GM12878 (cell line): ENCODE measurements around the gene GSTM2. TPM values are rescaled to one million over a fixed set of nuclear protein-coding genes. Genes with fewer than 3 reads are reported as not detected.
A peak's percentile ranks its signal among the peaks of the same experiment; 100 is the strongest.

ENCODE experiments used
- ATAC-seq: fragments of 200-7000 bp; cut with Tn5 transposase; 3 replicates; pipeline ENCODE4 v1.9.1; 2020; ENCODE audit warnings: mild to moderate bottlenecking, moderate library complexity
- BruUV-seq: library from RNA; stranded (reverse); fragments of 400-500 nt; replicated peaks from 2 replicates; lab custom pipeline; 2021; lab: Mats Ljungman, UMichigan
- CTCF ChIA-PET: fragments of 300-600 bp; sonication (Branson Sonifier 250); formaldehyde crosslinking; extraction: SDS; loops from one replicate; lab custom pipeline; 2021; ENCODE audit warnings: inconsistent platforms; lab: Yijun Ruan, JAX
- POLR2A ChIA-PET: fragments of 350-600 bp; formaldehyde crosslinking; extraction: SDS; loops from one replicate; lab custom pipeline; 2021; ENCODE audit warnings: inconsistent platforms; lab: Charles Lee
- RAD21 ChIA-PET: fragments of 300-600 bp; sonication (Branson Sonifier 250); formaldehyde crosslinking; loops from one replicate; lab custom pipeline; 2023; ENCODE audit warnings: antibody characterized with exemption; ENCODE audit not compliant: unreplicated experiment; lab: Charles Lee
- SMC1A ChIA-PET: fragments of 300-600 bp; sonication (Branson Sonifier 250); formaldehyde crosslinking; loops from one replicate; lab custom pipeline; 2023; ENCODE audit not compliant: unreplicated experiment, uncharacterized antibody; lab: Charles Lee
- DNase-seq: peaks from one replicate; pipeline ENCODE4 v3.0.0-alpha.2; 2011; ENCODE audit warnings: low read depth, low spot score
- FAIRE-seq: peaks from 3 replicates; lab custom pipeline; 2011; peaks lifted over from hg19 to GRCh38; lab: Jason Lieb, UNC
- H2AFZ ChIP-seq: 2 replicates; pipeline ENCODE4 v1.6.0; 2011; ENCODE audit warnings: low read depth, low read length, control low read depth; ENCODE audit not compliant: control insufficient read depth
- H3K27ac ChIP-seq: 2 replicates; pipeline ENCODE4 v1.5.1; 2011; ENCODE audit warnings: control low read depth; ENCODE audit not compliant: control insufficient read depth, insufficient read depth
- H3K27me3 ChIP-seq, 2 experiments: replicated peaks in 1 of 2; 2 replicates each; pipeline versions ENCODE4 v1.6.0 to v1.6.1; 2011; ENCODE audit warnings: low read length in 1 of 2; ENCODE audit not compliant: control insufficient read depth in 2 of 2, insufficient read depth in 2 of 2
- H3K36me3 ChIP-seq, 2 experiments: 2 replicates each; pipeline ENCODE4 v1.5.1; 2011; ENCODE audit warnings: low read length in 1 of 2; ENCODE audit not compliant: control insufficient read depth in 2 of 2, insufficient read depth in 2 of 2
- H3K4me1 ChIP-seq: 2 replicates; pipeline ENCODE4 v1.6.1; 2011; ENCODE audit warnings: mild to moderate bottlenecking, low read length, moderate library complexity, mixed read lengths; ENCODE audit not compliant: control insufficient read depth, insufficient read depth
- H3K4me2 ChIP-seq: 2 replicates; pipeline ENCODE4 v1.6.0; 2011; ENCODE audit warnings: control low read depth; ENCODE audit not compliant: control insufficient read depth, insufficient read depth
- H3K4me3 ChIP-seq: fragments of 200-600 bp; sonication (generic); 2 replicates; pipeline ENCODE4 v1.5.1; 2016
- H3K79me2 ChIP-seq: 2 replicates; pipeline ENCODE4 v1.6.0; 2011; ENCODE audit warnings: low read length; ENCODE audit not compliant: control insufficient read depth, insufficient read depth
- H3K9ac ChIP-seq: 2 replicates; pipeline ENCODE4 v1.8.0; 2011; ENCODE audit warnings: low read length, control low read depth, mixed read lengths; ENCODE audit not compliant: control insufficient read depth, insufficient read depth
- H3K9me3 ChIP-seq: replicated peaks from 3 replicates; pipeline ENCODE4 v1.5.1; 2011; ENCODE audit warnings: mild to moderate bottlenecking, low read length; ENCODE audit not compliant: control insufficient read depth, insufficient read depth
- H4K20me1 ChIP-seq: 2 replicates; pipeline ENCODE4 v1.6.0; 2011; ENCODE audit not compliant: control insufficient read depth, insufficient read depth
- GABPA ChIP-seq: IDR thresholded peaks from 2 replicates; pipeline ENCODE4 v1.6.1; 2014; ENCODE audit warnings: antibody characterized with exemption, low read depth, mild to moderate bottlenecking, inconsistent platforms
- NFIC ChIP-seq: IDR thresholded peaks from 2 replicates; pipeline ENCODE4 v1.6.1; 2012; ENCODE audit warnings: low read depth, mild to moderate bottlenecking, inconsistent platforms, low read length, moderate library complexity
- NFYB ChIP-seq: IDR thresholded peaks from 2 replicates; pipeline ENCODE4 v1.6.1; 2011; ENCODE audit warnings: low read depth, mild to moderate bottlenecking, low read length, improper control_type of control experiment, moderate library complexity; ENCODE audit not compliant: insufficient read depth
- NRF1 ChIP-seq: conservative IDR thresholded peaks from 2 replicates; pipeline ENCODE4 v1.6.1; 2011; ENCODE audit warnings: mild to moderate bottlenecking, low read depth, low read length, improper control_type of control experiment
- RAD21 ChIP-seq: IDR thresholded peaks from 2 replicates; pipeline ENCODE4 v1.6.1; 2011; ENCODE audit warnings: mild to moderate bottlenecking, low read depth, low read length, moderate library complexity; ENCODE audit not compliant: insufficient read depth
- SPI1 ChIP-seq: IDR thresholded peaks from 2 replicates; pipeline ENCODE4 v1.6.1; 2011; ENCODE audit warnings: low read depth, mild to moderate bottlenecking, low read length, moderate library complexity, borderline replicate concordance; ENCODE audit not compliant: insufficient read depth
- WGBS: methylation state at CpG from one replicate; pipeline ENCODE4 v1.1.6; 2016; ENCODE audit warnings: low lambda C conversion rate; ENCODE audit not compliant: insufficient replicate concordance, insufficient coverage; ENCODE audit errors: missing lambda C conversion rate; 5-methylcytosine and 5-hydroxymethylcytosine counted together
- in situ Hi-C: fragments of 300-500 bp; cut with MboI; formaldehyde crosslinking; loops from 9 replicates; pipeline ENCODE4 v1.14.3; 2018; ENCODE audit warnings: mixed read lengths
- intact Hi-C: fragments of 100-400 bp; cut with micrococcal nuclease; formaldehyde crosslinking; loops from one replicate; pipeline ENCODE4 v1.14.2; 2022; ENCODE audit not compliant: unreplicated experiment
- polyA plus RNA-seq, 11 experiments: library from polyadenylated mRNA; depleted of rRNA in 4 of 11; unstranded in 6 of 11; stranded (reverse) in 5 of 11; fragments of >200 nt; fragmentation: Nextera tagmentation in 4 of 11; fragmentation: Illumina TruSeq in 1 of 11; extraction: Ambion mirVana in 4 of 11; extraction: Trizol in 1 of 11; gene quantifications; 1 replicate in 1 of 11; 2 replicates in 10 of 11; pipeline versions ENCODE4 v1.2.1 to v1.2.3, GENCODE V29; 2011 to 2016; ENCODE audit warnings: inconsistent platforms in 2 of 11, missing spikeins in 2 of 11, low read depth in 1 of 11
- total RNA-seq, 4 experiments: library from RNA; depleted of rRNA in 3 of 4; stranded (reverse); fragments of >200 nt in 3 of 4; fragmentation: Illumina TruSeq in 1 of 4; extraction: Trizol in 1 of 4; gene quantifications; 2 replicates each; pipeline versions ENCODE4 v1.2.1 to v1.2.3, GENCODE V29; 2013 to 2021
- TF ChIP-seq, protein P1 (sequence below), 3 experiments: IDR thresholded peaks in 2 of 3; conservative IDR thresholded peaks in 1 of 3; 2 replicates each; pipeline ENCODE4 v1.5.1; 2011; ENCODE audit warnings: low read depth in 3 of 3, low read length in 3 of 3, mild to moderate bottlenecking in 3 of 3, control low read depth in 2 of 3, moderate library complexity in 2 of 3, inconsistent platforms in 1 of 3, mixed read lengths in 1 of 3; ENCODE audit not compliant: control insufficient read depth in 2 of 3, insufficient read depth in 1 of 3; ENCODE audit errors: extremely low read depth in 1 of 3
- TF ChIP-seq, protein P2 (sequence below): fragments of 450-650 bp; IDR thresholded peaks from 2 replicates; pipeline ENCODE4 v1.6.1; 2017; ENCODE audit warnings: mild to moderate bottlenecking, moderate library complexity

The GSTM2 gene
- total and polyA plus RNA-seq, 10 of the 15 experiments (the other 5 are each of a cell fraction or from before 2014, with no cell fraction given), result 8.3 to 32.3 (median 20.2) TPM

DNA sequence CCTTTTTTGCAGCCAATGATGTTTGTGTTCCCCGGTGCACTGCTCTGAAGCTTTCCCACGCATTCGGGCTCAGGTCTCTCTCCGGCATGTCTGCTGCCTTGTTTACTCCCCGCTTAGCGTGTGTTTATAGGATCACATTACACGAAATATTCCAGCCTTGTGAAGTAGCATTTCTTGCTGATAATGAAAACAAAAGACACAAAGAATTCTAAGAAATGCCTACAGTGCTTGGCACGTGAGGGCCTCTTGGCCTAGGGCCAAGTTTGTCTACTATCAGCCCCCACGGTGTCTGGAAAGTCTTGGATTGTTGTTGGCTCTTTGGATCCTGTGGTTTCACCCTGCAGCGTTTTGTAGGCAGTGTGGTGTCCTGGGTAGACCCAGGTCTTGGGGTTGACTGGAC, 23.2 kb upstream of the GSTM2 start:
- in situ Hi-C loops, result loop anchor here (5.0 kb wide), 2 partner anchors 128 to 343 kb away; no protein-coding TSS in a partner anchor
- ChIA-PET SMC1A (interaction anchor here (1.0 kb wide), 1 partner anchor 340 kb away, joined by 5 read pairs; the partner anchor contains the start of gene AHCYL1), RAD21 (interaction anchor here (1.1 to 2.5 kb wide), 2 partner anchors 96 to 133 kb away, joined by 3 to 6 read pairs; partner anchors contain the start of gene GNAI3), POLR2A (no interaction called here), CTCF (interaction anchor here (1.7 to 10.7 kb wide), 3 partner anchors 9 to 130 kb away, joined by 7 to 299 read pairs (median 282); partner anchors contain the start of gene GSTM4)
- ATAC-seq, result no peak
- intact Hi-C loops, result loop anchor here (5.0 kb wide), 4 partner anchors 43 to 338 kb away; partner anchors contain the start of genes AHCYL1, GNAI3 and GSTM1
- H3K9me3 ChIP-seq, result no peaks in the 10 kb centered on the region
- no TSS peak for BruUV-seq
- no peak overlapping the region for H3K4me3 ChIP-seq
- no peak for FAIRE-seq
- TF ChIP-seq GABPA, result no peak
- no peak for TF ChIP-seq NRF1
- TF ChIP-seq RAD21, result no peak
- no peak for TF ChIP-seq NFIC
- DNase-seq, result no peak
- H3K79me2 ChIP-seq, result no peaks in the 10 kb centered on the region
- H3K27me3 ChIP-seq, result no peaks in the 10 kb centered on the region
- no peak overlapping the region for H3K27ac ChIP-seq
- WGBS, result no CpG with 5 or more reads among the region's 10 CpGs
- H3K4me1 ChIP-seq, result peaks cover 9% of the 10 kb centered on the region
- H4K20me1 ChIP-seq, result no peaks in the 10 kb centered on the region
- H2AFZ ChIP-seq, result no peak overlapping the region
- no peaks in the 10 kb centered on the region for H3K36me3 ChIP-seq
- no peak overlapping the region for H3K9ac ChIP-seq
- H3K4me2 ChIP-seq, result no peak overlapping the region

DNA sequence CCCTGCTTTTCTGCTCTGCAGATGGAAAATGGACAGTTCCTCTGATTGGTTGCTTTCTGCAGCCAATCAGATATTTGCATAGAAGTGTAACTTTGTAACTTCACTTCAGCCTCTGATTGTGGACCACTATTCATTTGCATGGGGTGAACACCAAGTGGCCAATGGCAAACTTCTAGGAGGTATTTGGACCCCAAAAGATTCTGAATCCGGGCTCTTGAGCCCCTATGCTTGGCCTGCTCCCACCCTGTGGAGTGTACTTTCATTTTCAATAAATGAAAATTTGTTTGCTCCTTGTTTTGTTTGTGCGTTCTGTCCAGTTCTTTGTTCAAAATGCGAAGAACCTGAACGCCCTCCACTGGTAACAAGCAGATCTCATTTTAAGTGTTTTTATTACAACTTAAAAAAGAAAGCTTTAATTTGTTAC, 18.4 kb upstream of the GSTM2 start:
- Histone ChIP-seq H4K20me1 (no peaks in the 10 kb centered on the region), H3K4me1 (no peaks in the 10 kb centered on the region), H3K4me3 (no peak overlapping the region)
- TF ChIP-seq RAD21 (peak; percentile 29; the same call in 1 of the 2 replicates), SPI1 (no peak), NFYB (0 out of 2 replicates have a peak, but pooled peaks have one; percentile 12)
- TF ChIP-seq, protein P1, sequence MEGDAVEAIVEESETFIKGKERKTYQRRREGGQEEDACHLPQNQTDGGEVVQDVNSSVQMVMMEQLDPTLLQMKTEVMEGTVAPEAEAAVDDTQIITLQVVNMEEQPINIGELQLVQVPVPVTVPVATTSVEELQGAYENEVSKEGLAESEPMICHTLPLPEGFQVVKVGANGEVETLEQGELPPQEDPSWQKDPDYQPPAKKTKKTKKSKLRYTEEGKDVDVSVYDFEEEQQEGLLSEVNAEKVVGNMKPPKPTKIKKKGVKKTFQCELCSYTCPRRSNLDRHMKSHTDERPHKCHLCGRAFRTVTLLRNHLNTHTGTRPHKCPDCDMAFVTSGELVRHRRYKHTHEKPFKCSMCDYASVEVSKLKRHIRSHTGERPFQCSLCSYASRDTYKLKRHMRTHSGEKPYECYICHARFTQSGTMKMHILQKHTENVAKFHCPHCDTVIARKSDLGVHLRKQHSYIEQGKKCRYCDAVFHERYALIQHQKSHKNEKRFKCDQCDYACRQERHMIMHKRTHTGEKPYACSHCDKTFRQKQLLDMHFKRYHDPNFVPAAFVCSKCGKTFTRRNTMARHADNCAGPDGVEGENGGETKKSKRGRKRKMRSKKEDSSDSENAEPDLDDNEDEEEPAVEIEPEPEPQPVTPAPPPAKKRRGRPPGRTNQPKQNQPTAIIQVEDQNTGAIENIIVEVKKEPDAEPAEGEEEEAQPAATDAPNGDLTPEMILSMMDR (IDR thresholded peaks at IDR 0.05 in 2 of 3, conservative IDR thresholded peaks at IDR 0.05 in 1 of 3; ENCODE audit: control insufficient read depth in 2 of 3, extremely low read depth in 1 of 3, insufficient read depth in 1 of 3, low read depth in 3 of 3, low read length in 3 of 3), result peak in 1 of 3 experiments; percentile 24; a peak in 1 of 6 replicates
- TF ChIP-seq, protein P2, sequence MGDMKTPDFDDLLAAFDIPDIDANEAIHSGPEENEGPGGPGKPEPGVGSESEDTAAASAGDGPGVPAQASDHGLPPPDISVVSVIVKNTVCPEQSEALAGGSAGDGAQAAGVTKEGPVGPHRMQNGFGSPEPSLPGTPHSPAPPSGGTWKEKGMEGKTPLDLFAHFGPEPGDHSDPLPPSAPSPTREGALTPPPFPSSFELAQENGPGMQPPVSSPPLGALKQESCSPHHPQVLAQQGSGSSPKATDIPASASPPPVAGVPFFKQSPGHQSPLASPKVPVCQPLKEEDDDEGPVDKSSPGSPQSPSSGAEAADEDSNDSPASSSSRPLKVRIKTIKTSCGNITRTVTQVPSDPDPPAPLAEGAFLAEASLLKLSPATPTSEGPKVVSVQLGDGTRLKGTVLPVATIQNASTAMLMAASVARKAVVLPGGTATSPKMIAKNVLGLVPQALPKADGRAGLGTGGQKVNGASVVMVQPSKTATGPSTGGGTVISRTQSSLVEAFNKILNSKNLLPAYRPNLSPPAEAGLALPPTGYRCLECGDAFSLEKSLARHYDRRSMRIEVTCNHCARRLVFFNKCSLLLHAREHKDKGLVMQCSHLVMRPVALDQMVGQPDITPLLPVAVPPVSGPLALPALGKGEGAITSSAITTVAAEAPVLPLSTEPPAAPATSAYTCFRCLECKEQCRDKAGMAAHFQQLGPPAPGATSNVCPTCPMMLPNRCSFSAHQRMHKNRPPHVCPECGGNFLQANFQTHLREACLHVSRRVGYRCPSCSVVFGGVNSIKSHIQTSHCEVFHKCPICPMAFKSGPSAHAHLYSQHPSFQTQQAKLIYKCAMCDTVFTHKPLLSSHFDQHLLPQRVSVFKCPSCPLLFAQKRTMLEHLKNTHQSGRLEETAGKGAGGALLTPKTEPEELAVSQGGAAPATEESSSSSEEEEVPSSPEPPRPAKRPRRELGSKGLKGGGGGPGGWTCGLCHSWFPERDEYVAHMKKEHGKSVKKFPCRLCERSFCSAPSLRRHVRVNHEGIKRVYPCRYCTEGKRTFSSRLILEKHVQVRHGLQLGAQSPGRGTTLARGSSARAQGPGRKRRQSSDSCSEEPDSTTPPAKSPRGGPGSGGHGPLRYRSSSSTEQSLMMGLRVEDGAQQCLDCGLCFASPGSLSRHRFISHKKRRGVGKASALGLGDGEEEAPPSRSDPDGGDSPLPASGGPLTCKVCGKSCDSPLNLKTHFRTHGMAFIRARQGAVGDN, result no peak
- TF ChIP-seq, all 136 proteins: peak for 3
- RAD21 ChIA-PET, result interaction anchor here (0.6 to 4.9 kb wide), 5 partner anchors 9 to 335 kb away, joined by 3 to 48 read pairs (median 13); partner anchors contain the start of gene AHCYL1
- Histone ChIP-seq H3K79me2 (no peaks in the 10 kb centered on the region), H3K9ac (no peak overlapping the region), H3K27me3 (no peaks in the 10 kb centered on the region), H2AFZ (peak overlapping the region; percentile 41; the same call in 1 of the 2 replicates), H3K36me3 (no peaks in the 10 kb centered on the region), H3K4me2 (no peak overlapping the region; the same call in 1 of the 2 replicates), H3K9me3 (no peaks in the 10 kb centered on the region), H3K27ac (no peak overlapping the region)
- intact Hi-C loops (no loop called here), in situ Hi-C loops (no loop called here)
- no peak for ATAC-seq
- SMC1A ChIA-PET, result interaction anchor here (0.7 to 5.6 kb wide), 10 partner anchors 9 to 335 kb away, joined by 3 to 63 read pairs (median 4); partner anchors contain the start of genes AHCYL1, GNAI3 and GSTM1
- DNase-seq, result no peak
- CTCF ChIA-PET, result interaction anchor here (0.6 to 10.8 kb wide), 16 partner anchors 9 to 362 kb away, joined by 3 to 299 read pairs (median 4); partner anchors contain the start of genes AHCYL1, GSTM1 and GSTM2
- 13% methylated on average over 4 of the region's 4 CpGs for WGBS
- no TSS peak for BruUV-seq
- FAIRE-seq, result no peak
- POLR2A ChIA-PET, result interaction anchor here (0.6 to 2.0 kb wide), 2 partner anchors 9 to 14 kb away, joined by 3 to 7 read pairs; no protein-coding TSS in a partner anchor
